ENCODE measurements around the gene RNF17. TPM values are rescaled to one million over a fixed set of nuclear protein-coding genes. Genes with fewer than 3 reads are reported as not detected.

The RNF17 gene
- total and polyA plus RNA-seq, 2 of the 8 experiments (the other 6 are each of a cell fraction or from before 2014, with no cell fraction given) = not detected

DNA sequence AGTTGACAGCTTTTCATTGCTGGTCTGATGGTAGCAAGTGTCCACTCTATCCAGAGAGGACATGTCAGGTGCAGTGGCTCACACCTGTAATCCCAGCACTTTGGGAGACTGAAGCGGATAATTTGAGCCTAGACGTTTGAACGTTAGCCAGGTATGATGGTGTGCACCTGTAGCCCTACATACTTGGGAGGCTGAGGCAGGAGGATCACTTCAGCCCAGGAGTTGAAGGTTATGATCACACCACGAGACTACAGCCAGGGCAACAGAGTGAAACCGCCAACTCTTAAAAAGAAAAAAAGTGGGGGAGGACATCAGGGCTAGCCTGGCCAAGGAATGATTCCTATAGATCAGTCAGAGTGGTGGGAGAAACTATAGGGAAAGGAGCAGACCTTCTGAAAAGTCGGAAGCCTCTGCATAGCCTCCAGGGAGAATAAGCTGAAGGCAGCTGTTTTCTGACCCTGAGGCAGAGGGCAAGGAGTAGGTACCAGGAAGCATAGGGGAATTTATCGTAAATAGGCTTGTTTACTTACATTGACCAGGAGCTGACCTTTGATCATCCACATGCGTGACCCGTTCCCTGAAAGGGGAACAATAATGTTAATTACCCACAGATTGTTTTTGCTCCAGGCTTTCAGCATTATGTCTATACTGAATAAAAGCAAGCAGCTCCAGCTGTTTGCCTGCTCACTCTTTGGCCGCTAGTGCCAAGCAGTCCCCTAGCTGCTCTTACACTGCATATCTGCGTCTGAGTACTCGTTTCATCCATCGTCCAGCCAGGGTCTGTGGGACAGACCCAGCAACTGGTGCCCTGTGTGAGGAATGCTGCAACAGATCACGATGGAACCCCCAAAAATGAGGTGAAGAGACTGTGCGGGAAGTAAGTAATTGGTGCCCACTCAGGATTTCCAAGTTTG, 161.6 kb downstream of the RNF17 start (continued):
- TF ChIP-seq CEBPB (IDR thresholded peaks at IDR 0.05; ENCODE audit: low read depth, low read length) = no peak
- no peak for TF ChIP-seq EZH2 (IDR thresholded peaks at IDR 0.05; ENCODE audit: low read depth, low read length, severe bottlenecking)
